Hepatocyte (in vitro differentiated cells): ENCODE data around the gene PTPRM. TPM values are rescaled to one million over a fixed set of nuclear protein-coding genes. Genes with fewer than 3 reads are reported as not detected.

Experiments
- DNase-seq: peaks from one replicate; pipeline ENCODE4 v3.0.0-alpha.2; 2016; ENCODE audit warnings: low spot score
- H2AFZ ChIP-seq: fragments of 200-600 bp; sonication (generic); 2 replicates; pipeline ENCODE4 v1.6.0; 2016; ENCODE audit warnings: antibody characterized with exemption, mild to moderate bottlenecking
- H3K27ac ChIP-seq: fragments of 200-600 bp; sonication (generic); 2 replicates; pipeline ENCODE4 v1.5.1; 2016; ENCODE audit warnings: mild to moderate bottlenecking
- H3K27me3 ChIP-seq: fragments of 200-600 bp; sonication (generic); 2 replicates; pipeline ENCODE4 v1.6.1; 2016
- H3K36me3 ChIP-seq: fragments of 200-600 bp; sonication (generic); replicated peaks from 2 replicates; pipeline ENCODE4 v1.5.1; 2016; ENCODE audit warnings: low read depth; ENCODE audit not compliant: insufficient read depth
- H3K4me1 ChIP-seq: fragments of 200-600 bp; sonication (generic); 2 replicates; pipeline ENCODE4 v1.5.1; 2016; ENCODE audit warnings: mild to moderate bottlenecking, moderate library complexity; ENCODE audit not compliant: insufficient read depth
- H3K4me2 ChIP-seq: fragments of 200-600 bp; sonication (generic); 2 replicates; pipeline ENCODE4 v1.6.0; 2016
- H3K4me3 ChIP-seq: fragments of 200-600 bp; sonication (generic); 2 replicates; pipeline ENCODE4 v1.5.1; 2016; ENCODE audit warnings: mild to moderate bottlenecking
- H3K79me2 ChIP-seq: fragments of 200-600 bp; sonication (generic); 2 replicates; pipeline ENCODE4 v1.6.0; 2017; ENCODE audit warnings: mild to moderate bottlenecking
- H3K9me2 ChIP-seq: fragments of 200-600 bp; sonication (generic); replicated peaks from 2 replicates; pipeline ENCODE4 v1.6.0; 2017; ENCODE audit warnings: mild to moderate bottlenecking; ENCODE audit not compliant: insufficient read depth
- H3K9me3 ChIP-seq: fragments of 200-600 bp; sonication (generic); 2 replicates; pipeline ENCODE4 v1.5.1; 2016; ENCODE audit warnings: low read depth, mild to moderate bottlenecking
- H4K20me1 ChIP-seq: fragments of 200-600 bp; sonication (generic); 2 replicates; pipeline ENCODE4 v1.6.0; 2016; ENCODE audit warnings: mild to moderate bottlenecking; ENCODE audit not compliant: insufficient read depth, poor library complexity, severe bottlenecking
- EZH2 ChIP-seq: fragments of 200-600 bp; sonication (generic); IDR thresholded peaks from 2 replicates; pipeline ENCODE4 v1.6.1; 2016; ENCODE audit warnings: antibody characterized with exemption, mild to moderate bottlenecking, borderline replicate concordance
- EZH2phosphoT487 ChIP-seq: fragments of 200-600 bp; sonication (generic); IDR thresholded peaks from one replicate; pipeline ENCODE4 v1.6.1; 2018; ENCODE audit warnings: antibody characterized with exemption, mild to moderate bottlenecking, low read depth, moderate library complexity; ENCODE audit not compliant: unreplicated experiment, severe bottlenecking
- WGBS: methylation state at CpG from one replicate; pipeline ENCODE4 v1.1.6; 2016; ENCODE audit warnings: low lambda C conversion rate; ENCODE audit errors: missing lambda C conversion rate; 5-methylcytosine and 5-hydroxymethylcytosine counted together
- polyA plus RNA-seq: library from polyadenylated mRNA; unstranded; fragments of >200 nt; fragmentation: Nextera tagmentation; extraction: Ambion mirVana; gene quantifications from 2 replicates; pipeline ENCODE4 v1.2.1, GENCODE V29; 2016
- total RNA-seq: library from RNA; depleted of rRNA; stranded (reverse); fragments of >200 nt; gene quantifications from 2 replicates; pipeline ENCODE4 v1.2.3, GENCODE V29; 2014
- TF ChIP-seq, protein P1 (sequence below): fragments of 200-600 bp; sonication (generic); IDR thresholded peaks from 2 replicates; pipeline ENCODE4 v1.5.1; 2016; ENCODE audit warnings: antibody characterized with exemption, mild to moderate bottlenecking; ENCODE audit not compliant: poor library complexity

PTPRM gene
- total and polyA plus RNA-seq, 2 experiments from 2014 or later = 26.1 to 47.4 TPM

DNA sequence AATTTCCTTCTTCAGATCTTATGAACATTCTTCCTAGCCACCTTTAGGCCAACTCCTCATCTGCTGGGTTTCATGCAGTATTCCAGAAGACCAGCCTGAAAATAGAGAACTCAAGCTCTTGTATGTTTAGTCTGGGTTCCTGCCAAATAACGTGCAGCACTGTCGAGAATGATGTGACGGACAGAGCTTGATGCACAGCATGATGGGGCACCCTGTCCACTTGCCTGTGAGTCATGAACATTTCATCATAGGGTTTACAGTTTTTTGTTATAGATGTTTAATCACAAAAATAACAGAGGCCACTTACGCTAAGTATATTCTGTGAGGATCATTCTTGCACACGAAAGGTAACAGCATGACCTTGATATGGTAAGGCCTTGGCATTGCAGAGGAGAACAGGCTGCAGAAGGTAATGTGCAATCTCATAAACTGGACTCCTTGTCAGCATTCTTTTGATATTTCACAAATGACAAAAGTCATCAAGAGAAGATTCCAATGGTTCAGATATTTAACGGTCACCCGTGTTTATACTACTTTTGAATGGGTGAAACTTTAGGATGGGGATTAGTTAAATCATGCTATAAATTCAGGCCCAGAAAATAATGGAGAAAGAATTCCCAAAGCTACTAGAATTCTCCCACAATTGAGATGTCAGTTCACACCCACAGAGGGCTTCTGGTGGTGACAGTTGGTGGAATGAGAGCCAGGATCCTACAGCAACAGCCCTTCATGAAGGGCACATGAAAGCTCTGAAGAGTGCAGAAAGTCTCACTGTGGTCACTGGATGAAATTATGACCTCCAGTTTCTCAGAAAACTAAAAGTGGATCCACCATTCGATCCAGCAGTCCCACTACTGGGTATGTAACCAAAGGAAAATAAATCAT, 646.0 kb downstream of the PTPRM start:
- Histone ChIP-seq H3K79me2 (no peaks in the 10 kb centered on the region), H3K4me1 (no peaks in the 10 kb centered on the region), H4K20me1 (no peaks in the 10 kb centered on the region), H2AFZ (no peak overlapping the region), H3K4me3 (no peak overlapping the region), H3K4me2 (no peak overlapping the region), H3K27ac (no peak overlapping the region), H3K27me3 (no peaks in the 10 kb centered on the region), H3K9me3 (no peaks in the 10 kb centered on the region), H3K36me3 (no peaks in the 10 kb centered on the region), H3K9me2 (no peaks in the 10 kb centered on the region)
- TF ChIP-seq EZH2phosphoT487 (no peak), EZH2 (no peak)
- TF ChIP-seq, protein P1, sequence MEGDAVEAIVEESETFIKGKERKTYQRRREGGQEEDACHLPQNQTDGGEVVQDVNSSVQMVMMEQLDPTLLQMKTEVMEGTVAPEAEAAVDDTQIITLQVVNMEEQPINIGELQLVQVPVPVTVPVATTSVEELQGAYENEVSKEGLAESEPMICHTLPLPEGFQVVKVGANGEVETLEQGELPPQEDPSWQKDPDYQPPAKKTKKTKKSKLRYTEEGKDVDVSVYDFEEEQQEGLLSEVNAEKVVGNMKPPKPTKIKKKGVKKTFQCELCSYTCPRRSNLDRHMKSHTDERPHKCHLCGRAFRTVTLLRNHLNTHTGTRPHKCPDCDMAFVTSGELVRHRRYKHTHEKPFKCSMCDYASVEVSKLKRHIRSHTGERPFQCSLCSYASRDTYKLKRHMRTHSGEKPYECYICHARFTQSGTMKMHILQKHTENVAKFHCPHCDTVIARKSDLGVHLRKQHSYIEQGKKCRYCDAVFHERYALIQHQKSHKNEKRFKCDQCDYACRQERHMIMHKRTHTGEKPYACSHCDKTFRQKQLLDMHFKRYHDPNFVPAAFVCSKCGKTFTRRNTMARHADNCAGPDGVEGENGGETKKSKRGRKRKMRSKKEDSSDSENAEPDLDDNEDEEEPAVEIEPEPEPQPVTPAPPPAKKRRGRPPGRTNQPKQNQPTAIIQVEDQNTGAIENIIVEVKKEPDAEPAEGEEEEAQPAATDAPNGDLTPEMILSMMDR = no peak
- DNase-seq = no peak
- WGBS = 90% methylated on average over 8 of the region's 8 CpGs

DNA sequence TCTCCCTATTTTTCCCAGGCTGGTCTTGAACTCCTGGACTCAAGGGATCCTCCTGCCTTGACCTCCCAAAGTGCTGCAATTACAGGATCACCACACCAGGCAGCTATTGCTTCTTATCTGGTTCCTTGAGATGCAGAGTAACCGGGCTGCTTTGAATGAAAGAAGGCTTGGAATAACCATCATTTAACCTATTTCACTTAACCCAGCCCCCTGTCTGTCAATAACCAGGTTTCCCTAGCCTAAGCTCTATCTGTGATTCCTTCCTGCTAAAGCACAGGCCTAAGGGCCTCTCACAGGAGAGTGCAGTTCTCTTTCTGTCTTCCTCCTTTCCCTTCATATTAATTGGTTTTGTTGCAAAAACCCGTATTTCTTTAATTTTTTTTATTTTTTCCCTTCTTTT, 648.6 kb downstream of the PTPRM start:
- Histone ChIP-seq H3K9me3 (no peaks in the 10 kb centered on the region), H3K4me2 (no peak overlapping the region), H3K36me3 (no peaks in the 10 kb centered on the region), H3K4me1 (no peaks in the 10 kb centered on the region), H3K4me3 (no peak overlapping the region), H3K27me3 (no peaks in the 10 kb centered on the region), H4K20me1 (no peaks in the 10 kb centered on the region), H2AFZ (no peak overlapping the region), H3K79me2 (no peaks in the 10 kb centered on the region), H3K9me2 (no peaks in the 10 kb centered on the region), H3K27ac (no peak overlapping the region)
- WGBS = 82% methylated on average over 2 of the region's 2 CpGs
- no peak for DNase-seq
- TF ChIP-seq, protein P1 = no peak
- no peak for TF ChIP-seq EZH2phosphoT487
- TF ChIP-seq EZH2 = no peak

DNA sequence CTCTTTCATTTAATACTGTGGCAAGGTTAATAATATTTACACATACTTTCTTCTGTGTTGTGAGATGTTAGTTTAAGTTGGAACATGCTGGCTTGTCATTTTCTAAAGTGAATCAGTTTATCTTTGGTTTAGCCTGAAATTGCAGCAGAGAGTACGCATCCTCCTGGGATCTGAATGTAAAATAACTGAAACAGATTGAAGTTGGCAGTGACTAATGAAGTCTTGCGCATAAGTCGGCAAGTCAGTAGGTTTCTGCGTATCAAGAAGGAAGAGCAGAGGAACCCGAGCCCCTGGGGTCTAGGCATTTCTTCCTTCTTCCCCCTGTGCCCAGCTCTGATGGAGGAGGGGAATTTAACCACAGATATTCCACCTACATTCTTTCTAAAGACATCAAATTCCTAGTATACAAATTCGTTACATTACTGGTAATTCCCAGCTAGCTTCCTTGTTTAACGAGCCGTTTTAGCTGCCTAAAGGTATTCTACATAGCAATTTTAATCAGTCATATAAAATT, 650.0 kb downstream of the PTPRM start:
- WGBS = 79% methylated on average over 8 of the region's 8 CpGs
- Histone ChIP-seq H3K79me2 (no peaks in the 10 kb centered on the region), H3K27ac (no peak overlapping the region), H3K4me1 (no peaks in the 10 kb centered on the region), H3K9me2 (no peaks in the 10 kb centered on the region), H3K4me2 (no peak overlapping the region), H3K27me3 (no peaks in the 10 kb centered on the region), H4K20me1 (no peaks in the 10 kb centered on the region), H3K36me3 (no peaks in the 10 kb centered on the region), H3K9me3 (no peaks in the 10 kb centered on the region), H2AFZ (no peak overlapping the region), H3K4me3 (no peak overlapping the region)
- DNase-seq = no peak
- TF ChIP-seq EZH2 (no peak), EZH2phosphoT487 (no peak)
- TF ChIP-seq, protein P1 = no peak
